Stimulated activated CD4-positive, alpha-beta T cell treated with anti-CD3 and anti-CD28 coated beads, Interleukin-15, amount 100 ng/mL, for 48 hours (primary cell): ENCODE data around the gene C4orf36.
"Not testable (repeated sequence)": the region's sequence is repeated elsewhere in the genome, so short reads cannot be mapped to it uniquely, and the experiment has no call there.

ENCODE experiments used
- DNase-seq, 2 donors: peaks; one replicate each; pipeline ENCODE4 v3.0.0-alpha.2; 2020; ENCODE audit warnings: low read depth in 2 of 2

The C4orf36 gene

DNA sequence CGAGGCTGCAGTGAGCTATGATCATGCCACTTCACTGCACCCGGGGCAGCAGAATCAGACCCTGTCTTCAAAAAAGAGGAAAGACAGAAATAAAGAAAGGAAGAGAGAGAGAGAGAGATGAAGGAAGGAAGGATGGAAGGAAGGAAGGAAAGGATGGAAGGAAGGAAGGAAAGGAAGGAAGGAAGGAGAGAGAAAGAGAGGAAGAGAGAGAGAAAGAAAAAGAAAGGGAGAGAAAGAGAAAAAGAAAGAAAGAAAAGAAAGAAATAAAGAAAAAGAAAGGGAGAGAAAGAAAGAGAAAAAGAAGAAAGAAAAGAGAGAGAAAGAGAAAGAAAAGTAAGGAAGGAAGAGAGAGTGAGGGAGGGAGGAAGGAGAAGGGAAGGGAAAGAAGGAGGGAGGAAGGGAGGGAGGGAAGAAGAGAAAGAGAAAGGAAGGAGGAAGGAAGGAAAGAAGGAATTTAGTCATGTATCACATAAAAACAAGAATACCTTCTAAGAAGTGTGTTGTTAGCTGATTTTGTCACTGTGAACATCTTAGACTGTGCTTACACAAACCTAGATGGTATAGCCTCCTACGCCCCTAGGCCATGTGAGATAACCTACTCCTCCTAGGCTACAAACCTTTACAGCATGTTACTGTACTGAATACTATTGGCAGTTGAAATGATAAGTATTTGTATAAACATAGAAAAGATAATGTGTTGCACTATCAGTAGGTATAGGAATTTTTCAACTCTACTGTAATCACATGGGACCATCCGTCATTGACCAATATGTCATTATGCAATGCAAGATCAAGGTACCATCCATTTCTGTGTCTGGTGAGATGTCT, 25.2 kb upstream of the C4orf36 start:
- DNase-seq: no peak

DNA sequence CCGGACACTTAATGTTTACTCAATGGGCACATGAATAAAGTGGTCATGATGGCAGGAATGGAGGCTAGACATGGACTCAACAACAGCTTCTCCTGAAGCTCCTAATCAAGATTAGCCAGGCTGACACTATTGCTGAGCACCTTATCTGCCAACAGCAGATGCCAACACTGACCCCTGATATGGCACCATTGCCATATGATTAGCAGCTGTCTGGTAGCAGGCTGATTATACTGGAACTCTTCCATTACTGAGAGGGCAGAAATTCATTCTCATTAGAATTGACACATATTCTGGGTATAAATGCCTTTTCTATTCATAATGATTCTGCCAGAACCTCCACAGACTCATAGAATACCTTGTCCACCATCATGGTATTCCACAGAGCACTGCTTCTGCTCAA, 24.2 kb upstream of the C4orf36 start:
- no peak for DNase-seq

DNA sequence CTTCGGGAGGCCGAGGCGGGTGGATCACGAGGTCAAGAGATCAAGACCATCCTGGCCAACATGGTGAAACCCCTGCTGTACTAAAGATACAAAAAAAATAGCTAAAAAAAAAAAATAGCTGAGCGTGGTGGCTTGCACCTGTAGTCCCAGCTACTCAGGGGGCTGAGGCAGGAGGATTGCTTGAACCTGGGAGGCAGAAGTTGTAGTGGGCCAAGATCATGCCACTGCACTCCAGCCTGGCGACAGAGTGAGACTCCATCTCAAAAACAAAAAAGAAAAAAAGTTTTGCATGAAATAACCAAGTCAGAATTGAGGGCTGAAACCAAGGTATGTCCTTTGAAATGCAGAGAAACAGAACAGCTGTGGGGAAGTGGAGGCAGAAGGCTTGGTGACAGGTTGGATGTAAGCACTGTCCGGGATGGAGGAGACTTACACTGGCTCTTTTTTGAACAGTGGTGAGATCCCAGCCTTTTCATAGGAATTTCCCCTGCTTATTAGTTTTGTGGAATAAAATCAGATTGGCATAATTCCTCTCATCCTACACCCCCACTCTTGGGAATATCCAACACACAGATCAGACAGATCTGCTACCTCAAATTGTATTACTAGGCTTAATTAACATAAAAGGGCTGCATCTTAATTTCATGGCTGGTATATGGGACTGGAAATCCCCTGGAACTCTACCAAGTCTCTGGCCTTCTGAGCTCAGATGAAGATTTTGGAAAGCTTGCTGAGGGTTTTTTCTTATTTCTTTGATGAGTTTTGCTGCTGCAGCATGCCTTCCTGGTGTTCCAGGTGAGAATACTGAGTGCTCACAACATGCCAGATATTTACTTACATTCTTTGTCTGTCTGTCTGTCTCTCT, 18.8 kb upstream of the C4orf36 start:
- DNase-seq: no peak

DNA sequence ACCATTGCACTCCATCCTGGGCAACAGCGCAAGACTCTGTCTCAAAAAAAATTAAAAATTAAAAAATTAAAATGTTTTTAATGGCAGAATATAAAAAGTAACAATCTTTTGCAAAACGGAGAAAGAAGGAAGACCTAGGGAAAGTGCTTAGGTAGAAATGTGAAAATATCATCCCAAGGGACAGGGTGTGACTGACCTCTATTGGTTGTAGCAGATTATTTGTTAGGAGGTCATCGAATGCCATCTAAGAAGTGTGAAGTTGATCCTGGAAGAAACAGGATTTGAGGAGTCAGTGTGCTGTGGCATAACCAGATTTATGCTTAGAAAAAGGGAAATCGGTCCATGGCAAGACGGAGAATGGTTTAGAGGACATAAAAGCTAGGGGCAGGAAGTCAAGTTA, 18.1 kb upstream of the C4orf36 start:
- no peak for DNase-seq

DNA sequence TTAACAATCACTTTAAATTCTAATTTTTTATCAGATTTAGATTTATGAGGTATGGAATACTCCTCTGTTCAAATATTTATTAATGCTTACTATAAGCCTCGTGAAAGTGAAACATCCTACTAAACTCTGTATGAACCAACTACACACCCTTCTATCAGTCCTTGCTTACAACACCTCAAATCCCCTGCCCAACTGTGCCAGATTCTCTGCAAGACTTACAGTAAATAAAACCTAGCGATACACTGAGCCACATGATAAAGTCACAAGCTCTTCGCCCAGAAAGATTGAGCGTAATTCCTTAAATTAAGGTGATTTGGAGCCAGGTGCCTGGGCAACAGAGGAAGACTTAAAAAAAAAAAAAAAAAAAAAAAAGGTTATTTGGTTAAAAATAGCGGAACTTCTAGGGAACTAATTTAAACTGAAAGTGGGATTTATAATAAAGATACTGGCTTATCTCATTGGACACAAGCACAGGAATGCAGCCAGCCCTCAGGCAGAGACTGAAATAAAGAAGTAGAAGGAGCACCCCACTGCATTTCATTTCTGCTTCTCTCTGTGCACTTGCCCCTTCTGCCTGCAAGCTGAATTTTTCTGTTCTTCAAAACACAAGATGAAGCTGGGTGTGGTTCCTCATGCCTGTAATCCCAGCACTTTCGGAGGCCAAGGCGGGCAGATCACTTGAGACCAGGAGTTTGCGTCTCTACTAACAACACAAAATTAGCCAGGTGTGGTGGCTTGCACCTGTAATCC, 17.5 kb upstream of the C4orf36 start:
- no peak for DNase-seq

DNA sequence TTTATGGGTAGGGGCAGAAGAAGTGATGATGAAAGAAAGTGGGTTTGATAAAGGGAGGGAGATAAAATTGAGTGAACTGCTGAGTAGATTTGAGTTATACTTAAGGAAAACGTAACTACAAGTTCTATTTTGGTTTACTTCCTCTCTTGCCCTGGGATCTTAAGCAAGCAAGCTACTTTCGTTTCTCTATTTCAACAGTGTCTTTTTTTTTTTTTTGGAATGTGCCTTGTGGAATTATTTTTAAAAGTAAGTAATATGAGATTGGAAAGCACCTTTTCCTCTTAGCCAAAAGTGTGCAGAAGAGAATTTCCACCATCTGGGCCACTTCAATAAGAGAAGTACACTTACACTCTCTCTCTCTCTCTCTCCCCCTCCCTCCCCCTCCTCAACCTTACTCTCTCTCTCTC, 16.0 kb upstream of the C4orf36 start:
- no peak for DNase-seq

DNA sequence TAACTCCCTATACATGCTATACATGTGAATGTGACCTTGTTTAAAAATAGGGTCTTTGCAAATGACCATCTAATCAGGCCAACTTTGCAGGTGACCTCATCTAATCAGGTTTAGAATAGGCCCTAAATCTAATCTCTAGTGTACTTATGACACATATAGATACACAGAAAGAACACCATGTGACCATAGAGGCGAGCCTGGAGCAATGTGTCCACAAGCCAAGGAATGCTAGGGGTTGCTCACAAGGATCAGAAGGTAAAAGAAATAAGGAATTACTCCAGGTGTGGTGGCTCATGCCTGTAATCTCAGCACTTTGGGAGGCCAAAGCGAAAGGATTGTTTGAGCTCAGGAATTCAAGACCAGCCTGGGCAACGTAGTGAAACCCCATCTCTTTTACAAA, 9.6 kb upstream of the C4orf36 start:
- DNase-seq: no peak

DNA sequence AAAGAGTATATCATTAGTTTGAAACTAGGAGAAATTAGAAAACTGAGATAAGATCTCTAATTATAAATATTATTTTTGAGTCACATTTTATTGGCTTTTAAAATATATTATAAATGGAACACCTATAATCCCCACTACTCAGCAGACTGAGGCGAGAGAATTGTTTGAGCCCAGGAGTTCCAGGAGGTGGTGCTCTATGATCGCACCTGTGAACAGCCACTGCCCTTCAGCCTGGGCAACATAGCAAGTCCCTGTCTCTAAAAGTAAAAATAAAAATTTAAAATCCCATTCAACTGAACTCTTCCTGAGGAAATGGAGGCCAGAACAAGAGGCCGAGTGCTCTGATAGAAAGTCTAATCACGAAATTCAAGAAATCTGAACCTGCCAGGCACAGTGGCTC, 6.3 kb upstream of the C4orf36 start:
- DNase-seq: no peak

DNA sequence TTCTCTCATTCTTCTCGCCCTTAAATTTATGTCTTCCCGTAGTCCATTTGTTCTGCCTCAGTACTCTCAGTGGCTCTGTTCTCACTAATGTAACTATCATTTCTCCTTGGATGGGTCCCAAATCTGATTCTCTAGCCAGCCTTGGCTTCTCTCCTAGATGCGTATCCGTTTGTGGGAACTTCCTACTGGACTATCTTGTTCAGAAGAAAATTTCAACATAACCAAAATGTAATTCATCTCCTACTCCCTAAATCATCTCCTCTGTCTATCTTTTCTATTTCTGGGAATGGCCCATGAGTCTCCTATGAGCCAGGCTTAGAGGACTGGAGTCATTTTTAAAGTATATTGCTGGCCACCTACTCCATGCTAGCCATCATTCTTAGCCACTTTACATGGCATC, 4.4 kb upstream of the C4orf36 start:
- no peak for DNase-seq

DNA sequence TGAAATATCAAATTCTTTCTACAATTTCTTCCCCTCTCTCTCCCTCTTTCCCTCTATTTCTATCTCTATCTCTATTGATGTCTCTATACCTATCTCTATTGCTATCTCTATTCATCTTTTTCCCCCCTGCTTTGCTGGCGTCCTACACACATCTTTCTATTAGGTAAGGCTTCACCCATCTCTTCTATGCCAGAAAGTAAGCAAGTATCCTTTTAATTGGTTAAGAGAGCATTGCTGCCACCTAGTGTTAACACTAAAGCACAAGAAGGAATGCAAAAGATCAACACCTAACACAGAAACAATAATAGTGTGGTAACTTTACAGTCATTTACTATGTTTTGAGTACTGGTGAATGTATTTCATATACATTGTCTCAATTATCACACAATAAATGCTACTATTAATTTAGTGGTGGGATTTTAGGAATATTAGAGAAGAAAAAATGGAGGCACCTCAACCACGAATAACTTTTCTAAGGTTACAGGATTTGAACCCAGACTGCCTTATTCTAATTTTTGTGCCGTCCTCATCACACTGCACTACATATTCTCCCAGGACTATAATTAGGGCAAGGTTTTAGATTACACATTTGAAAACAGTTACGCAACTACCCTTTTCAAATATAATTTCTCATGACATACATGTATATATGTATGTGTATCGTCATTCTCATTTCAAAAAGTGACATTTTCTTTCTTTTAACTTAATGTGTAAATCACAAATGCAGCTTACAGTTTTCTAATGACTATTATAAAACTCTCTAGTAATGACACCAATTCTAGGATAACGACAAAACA, 3.7 kb upstream of the C4orf36 start:
- no peak for DNase-seq

DNA sequence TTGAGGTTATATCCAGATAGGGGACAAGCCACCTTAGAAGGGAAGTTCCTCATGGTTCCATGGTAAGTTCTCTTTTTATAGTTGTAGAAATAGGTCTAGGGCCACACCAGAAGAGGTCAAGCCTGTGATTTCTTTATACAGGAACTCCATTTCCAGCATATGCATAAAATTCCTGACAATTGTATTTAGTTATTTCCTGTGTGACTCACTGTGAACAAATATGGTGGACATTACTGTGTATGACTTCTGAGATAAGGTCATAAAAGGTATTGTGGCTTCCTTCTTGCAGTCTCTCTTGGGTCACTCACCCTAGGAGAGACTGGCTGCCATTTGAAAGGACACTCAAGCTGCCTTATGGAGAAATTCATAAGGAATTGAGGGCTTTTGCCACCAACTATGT, 2.2 kb upstream of the C4orf36 start:
- no peak for DNase-seq

DNA sequence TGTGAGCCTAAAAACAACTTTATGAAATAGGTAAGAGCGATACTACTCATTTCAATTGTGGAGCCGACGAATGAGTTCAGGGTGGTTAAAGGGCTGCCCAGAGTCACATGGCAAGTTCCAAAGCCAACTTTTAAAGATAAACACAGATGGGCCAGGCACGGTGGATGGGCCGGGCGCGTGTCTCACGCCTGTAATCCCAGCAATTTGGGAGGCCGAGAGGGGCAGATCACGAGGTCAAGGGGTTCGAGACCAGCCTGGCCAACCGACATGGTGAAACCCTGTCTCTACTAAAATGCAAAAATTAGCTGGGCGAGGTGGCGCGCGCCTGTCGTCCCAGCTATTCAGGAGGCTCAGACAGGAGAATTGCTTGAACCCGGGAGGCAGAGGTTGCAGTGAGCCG, 914 bp upstream of the C4orf36 start:
- DNase-seq: no peak

DNA sequence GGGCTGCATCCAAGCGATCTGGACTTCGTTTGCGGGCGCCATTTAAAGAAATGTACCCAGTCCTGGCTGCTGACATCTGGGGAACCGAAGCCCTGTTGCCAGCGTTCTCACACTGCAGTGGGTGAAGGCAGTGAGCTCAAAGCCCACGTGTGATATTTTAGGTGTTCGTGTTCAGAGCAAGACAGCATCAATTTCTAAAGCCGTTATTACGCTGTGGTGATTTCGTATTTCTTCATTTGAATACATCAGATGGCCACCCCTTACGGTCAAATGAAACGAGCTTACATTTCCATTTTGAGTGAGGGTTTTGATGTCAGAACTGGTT, 376 bp upstream of the C4orf36 start:
- DNase-seq: no peak

DNA sequence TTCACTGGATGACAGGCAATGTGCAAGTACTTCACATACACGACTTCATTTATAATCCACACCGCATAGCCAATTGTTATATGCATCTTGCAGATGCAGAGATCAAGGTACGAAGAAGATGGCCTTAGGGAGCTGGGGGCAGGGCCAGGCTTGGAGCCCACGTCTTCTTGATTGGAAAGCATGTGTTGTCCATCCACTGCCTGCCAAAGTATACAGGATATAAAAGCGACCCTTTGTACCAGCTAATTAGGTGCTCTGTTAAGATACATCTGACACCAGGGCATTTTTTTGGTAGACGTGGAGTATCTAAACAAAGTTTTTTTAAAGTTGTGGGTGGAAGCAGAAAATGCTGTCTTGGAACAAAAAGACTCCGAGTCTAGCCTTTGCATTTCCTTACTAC, 1.4 kb downstream of the C4orf36 start:
- no peak for DNase-seq

DNA sequence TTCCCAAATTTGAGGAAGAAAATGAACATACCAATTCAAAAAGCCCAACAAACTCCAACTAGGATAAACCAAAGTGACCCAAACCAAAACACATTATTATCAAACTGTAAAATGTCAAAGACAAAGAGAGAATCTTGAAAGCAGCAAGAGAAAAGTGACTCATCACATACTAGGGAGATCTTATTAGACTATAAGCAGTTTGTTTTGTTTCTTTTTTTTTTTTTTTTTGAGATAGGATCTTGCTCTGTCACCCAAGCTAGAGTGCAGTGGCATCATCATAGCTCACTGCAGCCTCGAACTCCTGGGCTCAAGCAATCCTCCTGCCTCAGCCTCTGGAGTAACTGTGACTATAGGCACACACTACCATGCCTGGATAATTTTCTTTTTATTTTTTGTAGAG, 12.6 kb downstream of the C4orf36 start:
- DNase-seq: no peak

DNA sequence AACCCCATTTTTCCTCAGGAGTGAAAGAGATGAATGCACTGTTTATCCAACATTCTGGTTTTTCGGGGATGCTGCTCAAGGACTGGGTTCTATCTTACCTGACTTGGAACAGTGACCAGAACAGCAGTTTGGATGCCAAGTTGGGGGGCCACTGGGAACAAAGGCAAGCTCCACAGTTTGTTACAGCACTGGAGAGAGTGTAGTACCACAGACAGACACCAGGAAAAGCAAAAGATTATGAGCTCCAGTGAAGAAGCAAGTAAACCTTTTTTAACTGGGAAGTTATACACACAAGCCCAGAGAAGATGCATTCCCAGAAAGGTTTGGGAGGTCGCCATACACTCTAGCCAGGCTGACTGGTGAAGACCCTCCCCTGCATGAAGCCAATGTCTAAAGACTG, 13.6 kb downstream of the C4orf36 start:
- no peak for DNase-seq

DNA sequence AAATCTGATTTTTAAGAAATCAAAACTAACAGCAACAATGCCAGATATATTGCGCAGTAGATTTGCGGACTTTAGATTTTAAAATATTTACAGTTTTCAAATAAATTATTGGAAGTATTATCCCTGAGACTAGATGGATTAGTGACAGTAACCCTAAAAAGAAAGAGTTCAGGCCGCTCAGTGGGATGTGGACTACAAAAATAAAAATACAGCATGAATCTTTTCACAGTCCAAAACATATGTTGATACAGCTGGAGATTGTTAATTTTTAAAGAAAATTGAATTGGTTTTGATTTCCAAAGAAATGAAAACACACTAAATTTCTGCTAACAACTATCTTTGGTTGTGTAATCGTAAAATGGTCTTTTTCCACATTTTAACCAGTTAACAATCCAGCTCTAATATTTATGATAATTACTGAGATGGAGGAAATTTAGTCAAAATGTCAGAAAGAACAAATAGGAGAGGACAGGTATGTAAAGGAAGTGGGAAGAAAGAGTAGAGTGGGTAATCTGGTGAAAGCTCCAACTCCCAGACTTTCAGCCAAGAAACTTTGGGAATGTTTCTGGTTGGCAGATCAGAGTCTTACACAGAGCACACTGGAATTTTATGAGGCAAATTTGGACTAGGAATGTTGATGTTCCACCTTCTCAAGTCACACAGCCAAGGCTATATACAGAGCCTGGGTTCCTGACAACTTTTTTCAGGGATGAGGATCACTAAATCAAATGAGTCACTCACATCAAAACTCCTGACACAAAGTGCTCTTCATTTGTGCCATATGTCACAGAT, 15.1 kb downstream of the C4orf36 start:
- DNase-seq: no peak

DNA sequence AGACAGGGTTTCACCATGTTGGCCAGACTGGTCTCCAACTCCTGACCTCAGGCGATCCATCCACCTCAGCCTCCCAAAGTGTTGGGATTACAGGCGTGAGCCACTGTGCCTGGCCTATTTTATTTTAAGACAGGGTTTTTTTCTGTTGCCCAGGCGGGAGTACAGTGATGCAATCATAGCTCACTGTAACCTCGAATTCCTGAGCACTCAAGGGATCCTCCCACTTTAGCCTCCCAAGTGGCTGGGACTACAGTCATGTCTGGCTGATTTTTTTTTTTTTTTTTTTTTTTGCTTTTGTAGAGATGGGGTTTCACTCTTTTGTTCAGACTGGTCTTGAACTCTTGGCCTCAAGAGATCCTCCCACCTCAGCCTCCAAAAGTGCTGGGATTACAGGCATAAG, 16.8 kb downstream of the C4orf36 start:
- not testable (repeated sequence) for DNase-seq

DNA sequence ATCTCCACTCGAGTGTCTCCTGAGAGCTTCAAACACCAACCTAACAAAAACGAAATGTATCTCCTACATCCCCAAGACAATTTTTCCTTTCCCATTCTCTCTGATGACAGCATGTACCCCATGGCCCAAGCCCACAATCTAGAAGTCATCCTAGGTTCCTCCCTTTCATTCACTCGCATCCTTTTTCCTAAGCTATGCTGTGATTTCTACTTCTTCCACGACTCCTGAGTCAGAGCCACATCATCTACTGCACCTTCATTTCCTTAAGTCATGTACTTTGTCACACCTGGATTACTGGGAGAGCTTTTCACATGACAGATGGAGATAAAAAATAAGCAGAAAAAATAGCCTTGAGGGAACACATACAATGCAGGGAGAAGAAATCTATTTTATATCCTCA, 20.1 kb downstream of the C4orf36 start:
- no peak for DNase-seq

DNA sequence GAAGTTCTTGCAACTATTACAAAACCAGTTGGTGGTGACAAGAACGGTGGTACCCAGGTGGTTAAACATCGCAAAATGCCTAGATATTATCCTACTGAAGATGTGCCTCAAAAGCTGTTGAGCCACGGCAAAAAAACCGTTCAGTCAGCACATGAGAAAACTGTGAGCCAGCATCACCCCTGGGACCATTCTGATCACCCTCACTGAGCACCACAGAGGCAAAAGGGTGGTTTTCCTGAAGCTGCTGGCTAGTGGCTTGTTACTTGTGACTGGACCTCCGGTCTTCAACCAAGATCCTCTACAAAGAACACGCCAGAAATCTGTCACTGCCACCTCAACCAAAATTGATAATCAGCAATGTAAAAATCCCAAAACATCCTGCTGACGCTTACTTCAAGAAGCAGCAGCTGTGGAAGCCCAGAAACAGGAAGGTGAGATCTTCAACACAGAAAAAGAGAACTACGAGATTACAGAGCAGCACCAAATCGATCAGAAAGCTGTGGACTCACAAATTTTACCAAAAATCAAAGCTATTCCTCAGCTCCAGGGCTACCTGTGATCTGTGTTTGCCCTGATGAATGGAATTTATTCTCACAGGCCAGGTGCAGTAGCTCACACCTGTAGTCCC, 21.7 kb downstream of the C4orf36 start:
- DNase-seq: no peak
